ENCODE measurements around the gene NEDD4L.

The NEDD4L gene

DNA sequence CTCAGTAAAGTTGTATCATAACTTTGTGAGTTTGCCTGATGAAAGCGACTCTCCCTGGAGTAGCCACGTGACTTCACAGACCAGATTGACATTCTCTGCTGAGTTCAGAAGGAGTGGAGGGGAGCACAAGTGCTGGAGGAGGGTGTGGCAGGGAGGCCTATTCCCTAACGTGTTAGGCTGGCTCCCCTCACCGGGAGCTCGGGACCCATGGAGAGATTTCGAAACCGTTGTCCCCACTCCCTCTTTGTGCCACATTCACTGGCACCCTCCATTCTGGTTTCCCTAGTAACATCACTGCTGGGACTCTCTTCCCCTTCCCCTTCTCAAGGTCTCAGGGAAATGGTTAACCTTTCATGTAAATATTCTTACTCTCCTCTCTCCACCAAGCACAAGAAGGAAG is 304.9 kb downstream of the NEDD4L start:
- DNase-seq (ENCODE audit: low read depth), result no peak

DNA sequence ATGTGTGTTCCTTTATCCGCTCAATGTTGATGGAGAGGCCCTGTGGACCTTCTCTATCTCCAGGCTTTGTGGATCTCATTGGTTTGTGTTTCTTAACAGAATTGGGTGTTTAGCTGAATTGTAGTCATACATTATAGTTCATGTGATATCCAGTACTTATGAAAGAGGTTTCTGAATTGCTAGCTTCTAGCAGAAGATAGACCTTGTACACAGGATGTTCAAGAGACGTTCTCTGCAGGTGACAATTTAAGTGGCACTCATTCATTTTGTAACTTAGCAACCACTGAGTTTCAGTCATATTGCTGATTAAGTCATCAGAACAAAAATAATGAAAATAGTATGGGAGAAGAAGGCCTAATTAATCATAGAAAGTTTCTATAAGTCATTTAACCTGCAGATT is 305.6 kb downstream of the NEDD4L start:
- DNase-seq (ENCODE audit: low read depth), result no peak

DNA sequence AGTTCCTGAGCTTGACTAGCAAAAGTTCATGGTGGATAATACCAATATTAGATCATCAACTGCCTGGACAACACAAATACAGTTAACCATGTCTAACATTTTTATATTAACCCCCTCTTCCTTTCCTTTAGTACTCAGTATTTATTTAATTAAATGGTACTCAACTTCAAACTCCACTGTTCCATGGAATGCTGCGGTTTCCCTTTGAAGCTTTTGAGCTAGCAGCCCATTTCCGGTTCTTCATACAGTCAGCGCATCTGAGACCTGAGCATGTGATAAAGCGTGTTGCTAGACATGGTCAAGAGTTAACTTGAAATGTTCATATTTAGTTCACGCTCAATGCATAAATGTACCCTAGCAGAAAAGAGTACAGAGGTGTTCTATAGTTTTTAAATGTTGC is 306.5 kb downstream of the NEDD4L start:
- no peak for DNase-seq (ENCODE audit: low read depth)

DNA sequence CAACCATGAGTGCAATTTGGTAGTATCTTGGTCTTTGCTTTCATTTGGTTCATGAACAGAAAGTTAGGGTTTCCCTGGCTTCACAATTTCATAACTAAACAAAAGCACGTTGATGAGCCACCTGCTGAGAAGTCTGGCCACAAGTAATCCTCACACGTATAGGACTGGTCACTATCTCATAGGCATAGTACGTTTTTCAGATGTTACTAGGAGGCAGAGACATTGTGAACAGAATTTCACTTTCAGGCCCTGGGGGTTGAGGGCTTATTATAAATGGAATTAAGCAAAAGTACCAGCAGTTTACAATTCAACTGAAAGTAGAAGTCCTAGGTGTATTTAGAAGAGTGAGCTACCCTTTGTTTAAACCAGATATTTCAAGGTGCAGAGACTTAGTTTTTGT is 307.8 kb downstream of the NEDD4L start:
- no peak for DNase-seq (ENCODE audit: low read depth)

DNA sequence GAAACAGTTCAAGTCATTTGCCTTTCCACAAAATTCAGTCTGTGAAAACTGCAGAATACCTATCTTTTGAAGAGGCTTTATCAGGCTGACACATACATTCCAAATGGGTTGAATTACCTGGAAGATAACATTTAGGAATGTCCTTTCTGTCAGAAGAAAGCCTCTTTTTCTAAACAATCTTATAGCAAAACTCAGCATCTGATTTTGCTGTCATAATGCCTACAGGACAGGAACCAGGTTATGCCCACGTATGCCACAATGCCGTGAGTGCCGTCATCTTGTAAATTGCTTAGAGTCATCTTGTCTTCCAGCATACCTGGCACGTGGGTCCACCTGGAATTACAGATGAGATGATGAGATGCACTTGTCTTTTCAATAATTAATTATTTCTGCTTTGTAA is 309.6 kb downstream of the NEDD4L start:
- no peak for DNase-seq (ENCODE audit: low read depth)

DNA sequence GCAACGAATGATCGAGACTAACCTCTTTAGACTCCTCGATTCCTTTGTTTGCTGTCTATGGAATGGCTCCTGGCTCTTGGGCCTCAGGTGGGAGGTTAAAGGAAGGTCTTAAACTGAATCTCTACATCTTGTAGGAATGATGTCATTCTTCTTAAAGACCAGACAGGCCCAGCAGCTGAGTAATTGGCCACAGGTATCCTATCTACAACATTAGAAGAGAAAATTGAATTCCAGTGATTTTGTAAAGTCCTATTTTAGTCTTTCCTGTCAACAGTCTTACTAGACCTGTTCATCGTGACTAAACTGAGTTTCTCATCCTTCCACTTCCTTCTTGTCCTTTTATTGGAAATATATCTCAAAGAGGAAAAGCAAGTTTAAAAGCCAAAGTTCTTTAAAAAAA is 310.0 kb downstream of the NEDD4L start:
- DNase-seq (ENCODE audit: low read depth), result no peak

DNA sequence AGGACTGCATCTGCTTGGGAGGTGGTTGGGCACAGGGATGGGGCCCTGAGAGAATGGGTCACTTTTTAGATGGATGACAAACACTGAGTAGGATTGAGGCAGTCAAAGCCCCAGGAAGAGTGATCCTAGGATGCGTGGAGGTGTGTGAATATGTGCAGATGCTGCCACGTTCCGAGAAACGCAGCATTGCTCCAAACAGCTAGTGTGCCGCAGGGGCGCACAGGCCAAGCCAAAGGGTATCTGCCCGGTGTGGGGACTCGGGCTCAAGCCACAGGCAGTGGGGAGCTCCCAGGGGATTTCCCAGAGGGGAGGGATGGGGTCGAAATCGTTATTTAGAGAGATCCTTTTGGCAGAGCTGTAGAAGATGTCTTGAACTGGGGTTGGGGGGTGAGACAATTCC is 310.8 kb downstream of the NEDD4L start:
- no peak for DNase-seq (ENCODE audit: low read depth)

DNA sequence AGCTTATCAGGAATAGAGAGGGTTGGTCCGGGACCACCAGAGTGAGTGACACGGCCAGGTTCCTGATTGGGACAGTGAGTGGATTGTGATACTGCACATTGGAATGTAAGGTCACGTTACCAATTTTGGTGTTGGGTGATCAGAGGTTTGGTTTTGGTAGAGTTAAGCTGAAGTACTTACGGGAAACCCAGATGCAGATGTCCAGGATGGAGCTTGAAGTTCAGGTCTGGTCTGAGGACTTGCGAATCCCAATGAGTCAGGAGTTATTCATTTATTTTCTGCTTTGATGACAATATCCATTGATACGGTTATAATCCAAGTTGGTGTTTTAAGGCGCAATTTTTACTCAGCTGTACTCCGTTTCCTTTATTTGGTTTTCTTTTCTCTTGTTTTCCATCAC is 311.2 kb downstream of the NEDD4L start:
- no peak for DNase-seq (ENCODE audit: low read depth)

DNA sequence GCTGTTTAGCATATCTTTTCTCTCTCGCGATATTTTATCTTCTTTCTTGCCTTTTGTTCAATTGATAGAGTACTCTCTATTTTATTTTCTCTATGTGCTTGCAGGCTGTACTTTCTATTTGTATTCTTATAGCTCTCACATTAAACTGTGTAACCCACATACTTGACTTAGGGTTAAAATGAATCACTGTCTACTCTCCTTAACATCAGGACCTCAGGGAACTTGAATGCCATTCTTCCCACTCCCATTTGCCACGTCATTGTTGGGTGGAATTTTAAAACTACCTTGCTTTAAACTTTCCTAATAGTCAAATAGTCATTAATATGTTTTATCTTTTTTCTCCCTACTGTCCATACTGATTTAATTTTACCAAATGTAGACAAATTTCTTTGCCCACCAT is 315.2 kb downstream of the NEDD4L start:
- DNase-seq (ENCODE audit: low read depth), result no peak

DNA sequence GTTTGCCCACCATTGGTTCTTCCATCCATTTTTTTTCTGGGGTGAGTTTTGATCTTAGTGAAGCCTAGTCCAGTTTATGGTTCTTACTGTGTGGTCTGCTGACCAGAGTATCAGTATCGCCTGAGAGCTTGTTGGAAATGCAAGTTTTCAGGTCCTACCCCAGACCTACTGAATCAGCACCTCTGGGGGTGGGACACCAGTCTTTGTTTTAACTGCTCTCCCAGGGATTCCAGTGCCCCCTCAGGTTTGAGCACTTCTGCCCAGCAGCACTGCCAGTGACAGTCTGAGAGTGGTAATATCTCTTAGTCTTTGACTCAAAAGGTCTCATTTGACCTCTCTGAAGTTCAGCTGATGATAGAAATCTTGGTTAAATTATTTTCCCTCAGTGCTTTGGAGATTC is 315.6 kb downstream of the NEDD4L start:
- DNase-seq (ENCODE audit: low read depth), result no peak

DNA sequence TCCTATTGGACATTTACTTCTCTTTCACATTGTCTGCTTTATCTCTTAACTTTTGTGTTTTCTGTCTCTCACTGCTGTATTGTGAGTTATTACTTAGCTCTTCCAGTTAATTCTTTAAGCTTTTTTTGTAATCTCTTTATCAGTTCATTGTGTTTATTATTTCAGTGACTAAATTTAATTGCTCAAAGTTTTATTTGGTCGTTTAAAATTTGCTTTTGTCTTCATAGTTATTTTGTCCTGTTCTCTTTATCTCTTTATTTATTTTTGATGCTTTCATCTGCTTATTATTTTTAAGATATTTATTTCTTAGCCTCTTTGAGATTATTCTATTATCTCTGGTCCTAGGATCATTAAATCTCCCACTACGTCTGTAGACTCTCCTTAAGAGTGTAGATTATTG is 316.3 kb downstream of the NEDD4L start:
- no peak for DNase-seq (ENCODE audit: low read depth)

DNA sequence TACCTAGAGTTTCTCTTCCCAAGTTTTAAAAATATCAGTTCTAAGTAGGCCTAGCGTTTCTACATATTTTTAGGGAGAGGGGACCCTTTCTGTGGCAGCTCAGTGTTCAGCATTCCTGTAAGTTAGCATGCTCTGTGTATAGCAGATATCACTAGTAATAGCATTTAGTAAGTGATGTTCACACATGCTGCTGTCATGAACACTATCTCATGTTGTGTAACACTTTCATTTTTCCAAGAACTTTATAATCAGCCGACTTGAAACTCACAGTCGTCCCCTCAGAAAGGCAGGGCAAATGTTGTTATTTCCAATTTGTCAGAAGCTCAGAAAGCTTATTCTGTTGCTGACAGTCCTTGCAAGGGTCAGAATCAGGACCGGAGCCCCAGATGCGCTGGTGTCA is 317.2 kb downstream of the NEDD4L start:
- no peak for DNase-seq (ENCODE audit: low read depth)

DNA sequence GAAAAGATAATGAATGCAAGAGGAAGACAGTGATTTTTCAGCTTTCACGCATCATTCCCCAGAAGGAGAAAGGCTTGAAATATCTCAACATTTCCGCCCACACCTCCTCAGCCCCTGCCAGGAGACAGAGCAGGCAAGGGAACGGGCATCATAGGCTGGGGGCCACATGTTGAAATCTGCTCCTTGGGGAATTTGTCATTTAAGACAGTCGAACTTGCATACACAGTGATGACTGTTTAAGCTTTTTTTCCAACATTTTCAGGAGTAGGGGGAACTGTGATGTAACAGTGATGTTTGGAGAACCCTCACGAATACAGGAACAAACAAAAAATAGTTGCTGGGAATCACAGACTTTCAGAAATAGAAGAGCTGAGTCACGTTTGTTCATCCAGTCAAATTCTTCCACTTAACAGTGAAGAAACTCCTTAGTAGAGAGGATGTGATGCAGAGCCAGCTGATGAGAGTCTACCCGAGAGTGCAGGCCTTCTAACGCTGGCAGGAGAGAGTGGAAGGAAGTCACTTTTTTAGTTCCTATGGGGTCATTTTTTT is 318.1 kb downstream of the NEDD4L start:
- no peak for DNase-seq (ENCODE audit: low read depth)

DNA sequence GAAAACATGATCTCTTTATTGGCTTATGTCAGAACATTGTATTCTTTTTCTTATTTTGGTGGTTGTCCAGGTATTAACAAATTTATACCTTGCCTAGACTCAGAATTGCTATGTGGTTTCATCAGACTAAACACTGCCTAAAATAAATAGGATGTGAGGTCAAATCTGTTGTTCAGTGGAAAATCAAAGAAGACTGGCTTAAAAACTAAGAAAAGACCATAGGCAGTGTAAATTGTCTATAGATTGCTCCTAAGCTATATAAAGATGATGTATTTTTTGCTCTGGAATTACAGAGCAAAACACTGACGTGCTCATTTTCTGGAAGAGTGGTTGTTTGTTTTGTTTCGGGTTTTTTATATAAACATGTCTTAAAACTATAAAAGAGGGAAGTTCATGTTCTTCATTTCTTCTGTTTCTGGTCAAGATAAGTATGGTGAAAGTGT is 318.8 kb downstream of the NEDD4L start:
- no peak for DNase-seq (ENCODE audit: low read depth)

DNA sequence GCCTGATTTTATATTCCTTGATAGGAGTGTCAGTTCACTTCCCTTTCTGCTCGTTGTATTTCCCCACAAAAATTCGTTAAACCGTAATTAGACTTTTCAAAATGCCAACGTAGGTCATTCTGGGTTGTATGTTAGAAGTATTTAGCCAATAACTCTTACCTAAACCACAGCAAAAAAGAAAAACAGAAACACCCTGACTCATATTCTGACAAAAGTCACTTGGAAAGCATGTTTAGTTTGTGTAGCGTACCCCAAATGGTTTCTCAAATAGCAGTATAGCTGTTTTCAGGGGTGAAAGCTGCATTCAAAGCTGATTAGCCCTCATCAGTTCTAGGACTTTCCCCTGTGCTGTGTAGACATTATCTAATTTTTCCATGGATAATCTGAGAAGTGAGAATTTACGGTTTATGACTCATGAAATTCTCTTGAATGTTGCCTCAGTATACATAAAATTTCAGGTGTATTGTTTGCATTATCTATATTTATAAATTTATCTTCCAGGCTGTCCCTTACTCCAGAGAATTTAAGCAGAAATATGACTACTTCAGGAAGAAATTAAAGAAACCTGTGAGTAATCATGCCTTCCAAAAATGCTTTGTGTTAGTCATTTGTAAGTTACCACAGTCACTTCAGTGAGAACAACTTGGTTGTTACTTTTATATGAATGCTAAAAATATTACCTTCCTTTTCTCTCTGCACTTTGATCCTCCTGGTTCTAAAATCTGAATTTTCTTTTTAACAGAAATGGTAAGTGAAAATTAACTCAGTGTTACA is 319.9 kb downstream of the NEDD4L start:
- DNase-seq (ENCODE audit: low read depth), result no peak

DNA sequence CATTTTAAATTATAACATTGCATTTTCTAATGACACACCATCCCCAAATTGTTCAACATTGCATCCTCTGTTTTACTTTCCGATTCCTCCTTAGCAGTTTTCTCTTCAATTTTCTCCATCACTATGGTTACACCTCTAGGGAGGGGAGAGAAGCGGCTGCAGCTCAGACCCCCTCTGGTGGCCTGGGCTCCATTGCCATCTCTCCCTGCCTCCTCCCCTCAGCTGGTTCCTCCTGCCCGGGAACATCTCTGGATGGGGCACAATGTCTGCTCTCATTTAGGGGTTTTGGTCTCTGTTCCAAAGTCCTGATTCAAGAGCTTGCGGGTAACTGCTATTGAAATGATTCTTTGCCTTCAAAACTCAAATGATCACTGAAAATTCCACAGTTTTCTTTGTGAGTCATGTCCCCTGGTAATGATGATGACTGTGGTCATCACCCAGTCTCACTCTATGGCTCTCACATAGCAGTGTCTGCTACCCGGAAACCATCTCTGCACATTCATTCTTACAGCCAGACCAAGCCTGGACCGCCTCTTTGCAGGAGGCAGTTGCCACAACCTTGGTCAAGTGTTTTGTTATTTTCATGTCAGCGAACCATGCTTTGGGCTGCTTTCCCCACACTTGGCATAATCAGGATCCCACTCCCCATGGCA is 321.0 kb downstream of the NEDD4L start:
- DNase-seq (ENCODE audit: low read depth), result no peak

DNA sequence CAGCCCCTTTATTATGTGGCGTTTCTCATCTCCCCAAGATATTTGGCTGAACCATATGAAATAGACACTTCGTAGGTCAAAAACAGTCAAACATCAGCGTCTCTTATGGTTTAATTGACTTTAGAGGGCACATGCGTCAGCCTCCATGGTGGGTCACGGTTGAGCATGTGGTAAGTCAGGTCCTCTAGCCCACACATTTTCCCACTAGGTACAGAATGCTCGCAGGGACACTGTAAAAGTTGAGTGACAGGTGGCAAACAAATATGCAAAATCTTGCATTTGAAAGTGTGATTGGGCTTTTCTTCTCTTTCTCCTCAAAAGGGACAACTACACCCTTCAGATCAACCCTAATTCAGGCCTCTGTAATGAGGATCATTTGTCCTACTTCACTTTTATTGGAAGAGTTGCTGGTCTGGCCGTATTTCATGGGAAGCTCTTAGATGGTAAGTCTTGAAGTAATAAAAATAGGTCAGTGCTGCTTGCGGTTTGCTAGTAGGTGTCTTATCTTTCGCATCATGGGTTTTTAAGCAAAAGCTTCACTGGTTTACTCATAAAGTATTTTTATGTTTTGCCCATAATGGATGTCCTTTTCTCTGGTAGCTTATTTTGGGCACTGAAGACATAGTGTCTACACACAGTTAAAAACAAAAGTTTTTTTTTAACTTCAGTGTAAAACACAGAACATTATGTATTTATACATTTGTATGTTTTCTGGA is 323.6 kb downstream of the NEDD4L start:
- DNase-seq (ENCODE audit: low read depth), result no peak

DNA sequence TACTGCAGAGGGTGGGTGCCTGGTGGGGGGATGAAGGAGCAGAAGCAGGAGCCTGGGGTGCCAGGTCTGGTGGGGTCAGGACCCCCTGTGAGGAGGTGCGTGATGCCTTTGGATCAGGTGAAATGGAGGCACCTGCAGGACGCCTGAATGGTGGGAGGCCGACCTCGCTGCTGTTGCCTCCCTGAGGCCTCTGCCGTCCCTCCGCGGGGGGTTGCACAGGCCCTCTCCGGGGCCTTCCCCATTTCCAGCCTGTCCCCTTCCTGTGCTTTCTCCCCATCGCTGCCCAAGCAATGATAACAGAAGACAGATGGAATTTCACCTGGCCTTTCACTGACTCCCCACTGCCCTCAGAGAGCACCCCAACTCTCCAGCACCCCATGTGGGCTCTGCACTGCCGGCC is 325.6 kb downstream of the NEDD4L start:
- no peak for DNase-seq (ENCODE audit: low read depth)

DNA sequence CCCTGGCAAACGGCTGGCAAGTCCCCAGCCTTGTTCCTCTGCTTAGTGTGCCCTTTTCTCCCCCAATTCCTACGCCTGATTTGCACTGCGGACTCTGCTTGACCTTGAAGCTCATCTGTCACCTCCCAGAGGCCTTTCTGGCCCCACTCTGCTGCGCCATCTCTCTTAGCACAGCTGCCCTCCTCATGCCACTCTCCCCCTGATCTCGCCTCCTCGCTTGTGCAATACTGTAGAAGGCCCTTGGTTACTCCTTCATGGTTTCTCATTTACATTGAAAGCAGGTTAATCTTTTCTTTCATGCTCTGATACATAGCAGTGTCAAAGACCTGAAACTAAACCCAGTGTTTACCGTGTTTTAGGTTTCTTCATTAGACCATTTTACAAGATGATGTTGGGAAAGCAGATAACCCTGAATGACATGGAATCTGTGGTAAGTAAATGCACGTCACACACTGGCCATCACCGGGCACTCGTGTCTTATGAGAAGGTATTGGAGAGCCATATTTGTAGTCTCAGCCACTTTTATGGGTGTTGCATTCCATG is 326.1 kb downstream of the NEDD4L start:
- DNase-seq (ENCODE audit: low read depth), result no peak

DNA sequence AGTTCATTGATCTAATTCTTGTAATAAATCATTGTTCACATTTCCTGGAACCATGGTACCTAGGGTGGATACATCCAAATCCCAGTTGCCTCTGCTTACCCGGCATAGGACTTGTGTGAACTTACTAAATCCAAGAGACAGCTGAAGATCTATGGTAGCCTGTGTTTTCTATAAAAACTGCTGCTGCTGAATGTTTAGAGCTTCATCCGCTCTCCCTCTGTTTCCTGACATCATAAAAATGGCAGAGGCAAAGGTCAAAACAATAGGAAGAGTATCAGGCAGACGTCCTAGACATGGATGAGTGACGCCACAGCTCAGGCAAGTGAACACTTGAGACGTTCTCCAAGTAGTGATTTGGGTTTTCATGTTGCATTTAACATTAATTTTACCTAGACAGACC is 326.6 kb downstream of the NEDD4L start:
- no peak for DNase-seq (ENCODE audit: low read depth)

DNA sequence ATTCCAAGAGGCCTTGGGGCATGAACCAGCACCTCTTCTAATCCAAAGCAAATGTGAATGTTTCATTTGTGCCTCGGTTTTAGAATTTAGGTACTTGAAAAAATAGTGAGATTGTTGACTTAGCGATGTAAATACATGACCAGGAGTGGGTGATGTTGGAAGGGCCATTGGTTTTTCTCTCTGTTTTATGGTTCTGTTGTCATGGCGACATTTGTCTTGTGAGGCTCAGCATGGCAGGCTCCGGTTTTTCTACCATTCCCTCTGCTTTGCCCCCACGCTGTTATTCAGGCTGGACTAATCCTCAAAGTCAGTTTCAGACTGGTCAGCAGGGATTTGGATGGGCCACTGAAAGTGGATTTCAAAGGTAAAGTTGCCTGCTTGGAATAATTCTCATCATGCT is 329.5 kb downstream of the NEDD4L start:
- DNase-seq (ENCODE audit: low read depth), result no peak

DNA sequence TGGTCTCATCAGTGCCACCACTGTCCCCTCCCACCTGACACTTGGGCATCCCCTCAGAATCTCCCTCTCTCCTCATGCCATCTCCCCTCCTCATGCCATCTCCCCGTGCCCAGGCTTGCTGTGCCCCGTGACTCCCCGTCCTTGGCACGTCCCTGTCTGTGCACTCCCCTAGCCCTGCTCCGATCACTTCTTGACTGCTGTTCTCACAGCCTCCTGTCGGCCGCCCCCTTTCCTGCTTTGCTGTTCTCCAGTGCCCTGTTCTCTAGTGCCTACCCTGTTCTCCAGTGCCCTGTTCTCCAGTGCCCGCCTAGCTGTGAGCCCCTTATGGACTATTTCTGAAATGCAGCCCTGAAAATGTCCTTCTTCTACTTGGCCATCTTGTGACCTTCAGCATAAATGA is 331.0 kb downstream of the NEDD4L start:
- DNase-seq (ENCODE audit: low read depth), result no peak

Measured in stimulated activated CD8-positive, alpha-beta memory T cell treated with anti-CD3 and anti-CD28 coated beads, Interleukin-15, amount 100 ng/mL, for 1 hour (primary cell).